Upper lobe of right lung (tissue), 1 donor: ENCODE data around the gene MICU1. TPM values are rescaled to one million over a fixed set of nuclear protein-coding genes. Genes with fewer than 3 reads are reported as not detected.

ENCODE experiments used
- ATAC-seq: fragments of 200-7000 bp; cut with Tn5 transposase; one replicate; pipeline ENCODE4 v1.9.1; 2020; ENCODE audit warnings: mild to moderate bottlenecking, moderate library complexity
- DNase-seq: peaks from one replicate; pipeline ENCODE4 v3.0.0-alpha.2; 2020
- H3K27ac ChIP-seq: fragments of 200-600 bp; one replicate; pipeline ENCODE4 v1.8.0; 2022
- H3K27me3 ChIP-seq: fragments of 200-600 bp; one replicate; pipeline ENCODE4 v1.8.0; 2022; ENCODE audit warnings: mild to moderate bottlenecking
- H3K36me3 ChIP-seq: fragments of 200-600 bp; one replicate; pipeline ENCODE4 v1.8.0; 2022
- H3K4me1 ChIP-seq: fragments of 200-600 bp; one replicate; pipeline ENCODE4 v1.8.0; 2022
- H3K4me3 ChIP-seq: fragments of 200-600 bp; one replicate; pipeline ENCODE4 v1.8.0; 2022; ENCODE audit warnings: mild to moderate bottlenecking
- H3K9me3 ChIP-seq: fragments of 200-600 bp; one replicate; pipeline ENCODE4 v1.8.0; 2022
- intact Hi-C: fragments of 100-400 bp; cut with DNase I; formaldehyde crosslinking; loops from one replicate; pipeline ENCODE4 v1.11.0; 2022
- total RNA-seq: library from RNA; stranded (reverse); fragmentation: NEBNext Ultra II Directional; extraction: Animal tissue kit (Norgen Biotek cat#: 25700); gene quantifications from one replicate; pipeline ENCODE4 v1.2.1, GENCODE V29; 2021
- TF ChIP-seq, protein P1 (sequence below): fragments of 200-600 bp; IDR thresholded peaks from one replicate; pipeline ENCODE4 v1.8.0; 2022; ENCODE audit warnings: antibody characterized with exemption
- donor health status: DM: no; HTN: yes; CAD: no; lungs with severe emphysema.

MICU1 gene
- total RNA-seq, 1 donor from 2014 or later = 52.2 TPM

GRCh38 chr10:72503694-72504438 is 122.0 kb downstream of the MICU1 start:
- Histone ChIP-seq H3K4me3 (no peak overlapping the region), H3K4me1 (no peaks in the 10 kb centered on the region), H3K36me3 (no peaks in the 10 kb centered on the region), H3K27ac (no peak overlapping the region), H3K9me3 (no peaks in the 10 kb centered on the region), H3K27me3 (no peaks in the 10 kb centered on the region)
- intact Hi-C loops = no loop called here
- no peak for ATAC-seq
- no peak for DNase-seq
- TF ChIP-seq, protein P1, sequence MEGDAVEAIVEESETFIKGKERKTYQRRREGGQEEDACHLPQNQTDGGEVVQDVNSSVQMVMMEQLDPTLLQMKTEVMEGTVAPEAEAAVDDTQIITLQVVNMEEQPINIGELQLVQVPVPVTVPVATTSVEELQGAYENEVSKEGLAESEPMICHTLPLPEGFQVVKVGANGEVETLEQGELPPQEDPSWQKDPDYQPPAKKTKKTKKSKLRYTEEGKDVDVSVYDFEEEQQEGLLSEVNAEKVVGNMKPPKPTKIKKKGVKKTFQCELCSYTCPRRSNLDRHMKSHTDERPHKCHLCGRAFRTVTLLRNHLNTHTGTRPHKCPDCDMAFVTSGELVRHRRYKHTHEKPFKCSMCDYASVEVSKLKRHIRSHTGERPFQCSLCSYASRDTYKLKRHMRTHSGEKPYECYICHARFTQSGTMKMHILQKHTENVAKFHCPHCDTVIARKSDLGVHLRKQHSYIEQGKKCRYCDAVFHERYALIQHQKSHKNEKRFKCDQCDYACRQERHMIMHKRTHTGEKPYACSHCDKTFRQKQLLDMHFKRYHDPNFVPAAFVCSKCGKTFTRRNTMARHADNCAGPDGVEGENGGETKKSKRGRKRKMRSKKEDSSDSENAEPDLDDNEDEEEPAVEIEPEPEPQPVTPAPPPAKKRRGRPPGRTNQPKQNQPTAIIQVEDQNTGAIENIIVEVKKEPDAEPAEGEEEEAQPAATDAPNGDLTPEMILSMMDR = no peak

GRCh38 chr10:72503241-72503640 is 122.6 kb downstream of the MICU1 start:
- ATAC-seq = peak; percentile 89
- Histone ChIP-seq H3K4me1 (no peaks in the 10 kb centered on the region), H3K27ac (no peak overlapping the region), H3K9me3 (no peaks in the 10 kb centered on the region), H3K27me3 (no peaks in the 10 kb centered on the region), H3K36me3 (no peaks in the 10 kb centered on the region), H3K4me3 (no peak overlapping the region)
- TF ChIP-seq, protein P1 = no peak
- no peak for DNase-seq
- intact Hi-C loops = no loop called here

GRCh38 chr10:72502581-72502980 is 123.3 kb downstream of the MICU1 start:
- H3K27ac ChIP-seq = no peak overlapping the region
- intact Hi-C loops = no loop called here
- H3K4me1 ChIP-seq = no peaks in the 10 kb centered on the region
- H3K4me3 ChIP-seq = no peak overlapping the region
- H3K9me3 ChIP-seq = no peaks in the 10 kb centered on the region
- TF ChIP-seq, protein P1 = no peak
- ATAC-seq (no peak), DNase-seq (no peak)
- no peaks in the 10 kb centered on the region for H3K27me3 ChIP-seq
- H3K36me3 ChIP-seq = no peaks in the 10 kb centered on the region

GRCh38 chr10:72499701-72500100 is 126.2 kb downstream of the MICU1 start:
- TF ChIP-seq, protein P1 = no peak
- H3K27ac ChIP-seq = no peak overlapping the region
- H3K27me3 ChIP-seq = no peaks in the 10 kb centered on the region
- no peaks in the 10 kb centered on the region for H3K4me1 ChIP-seq
- ATAC-seq (no peak), DNase-seq (no peak)
- no peaks in the 10 kb centered on the region for H3K9me3 ChIP-seq
- intact Hi-C loops = no loop called here
- no peaks in the 10 kb centered on the region for H3K36me3 ChIP-seq
- H3K4me3 ChIP-seq = no peak overlapping the region

GRCh38 chr10:72490951-72491350 is 134.9 kb downstream of the MICU1 start:
- Histone ChIP-seq H3K9me3 (no peaks in the 10 kb centered on the region), H3K4me3 (no peak overlapping the region), H3K4me1 (no peaks in the 10 kb centered on the region), H3K27me3 (no peaks in the 10 kb centered on the region), H3K27ac (no peak overlapping the region), H3K36me3 (no peaks in the 10 kb centered on the region)
- ATAC-seq (no peak), DNase-seq (no peak)
- TF ChIP-seq, protein P1 = no peak
- intact Hi-C loops = no loop called here
